NK-92 (cell line): ENCODE data around the gene ST7L.

Experiments
- DNase-seq: peaks from one replicate; lab custom pipeline; 2025; ENCODE audit not compliant: unreplicated experiment; lab: John Stamatoyannopoulos, UW

ST7L gene

GRCh38 chr1:112618114-112618720, 724 bp downstream of the ST7L start:
- no peak for DNase-seq

GRCh38 chr1:112614460-112615065, 4.4 kb downstream of the ST7L start:
- DNase-seq: no peak

GRCh38 chr1:112605633-112606327, 13.2 kb downstream of the ST7L start:
- no peak for DNase-seq

- no peak for DNase-seq
Measured at GRCh38 chr1:112603541-112603940, 15.4 kb downstream of the ST7L start.

GRCh38 chr1:112603012-112603411, 15.9 kb downstream of the ST7L start:
- DNase-seq: no peak

- DNase-seq: no peak
Measured at GRCh38 chr1:112599477-112599876, 19.5 kb downstream of the ST7L start.

- no peak for DNase-seq
Measured at GRCh38 chr1:112594208-112594876, 24.6 kb downstream of the ST7L start.

- no peak for DNase-seq
Measured at GRCh38 chr1:112589766-112590165, 29.2 kb downstream of the ST7L start.

GRCh38 chr1:112583366-112583765, 35.6 kb downstream of the ST7L start:
- no peak for DNase-seq

- no peak for DNase-seq
Measured at GRCh38 chr1:112581586-112582192, 37.3 kb downstream of the ST7L start.

GRCh38 chr1:112579801-112580510, 39.0 kb downstream of the ST7L start:
- DNase-seq: no peak

GRCh38 chr1:112576240-112576639, 42.7 kb downstream of the ST7L start:
- no peak for DNase-seq

- DNase-seq: no peak
Measured at GRCh38 chr1:112575154-112575804, 43.7 kb downstream of the ST7L start.

- no peak for DNase-seq
Measured at GRCh38 chr1:112565800-112566199, 53.1 kb downstream of the ST7L start.

GRCh38 chr1:112564081-112564480, 54.9 kb downstream of the ST7L start:
- DNase-seq: no peak

GRCh38 chr1:112563341-112563740, 55.6 kb downstream of the ST7L start:
- no peak for DNase-seq

- no peak for DNase-seq
Measured at GRCh38 chr1:112558634-112559033, 60.3 kb downstream of the ST7L start.

GRCh38 chr1:112557385-112557784, 61.6 kb downstream of the ST7L start:
- DNase-seq: no peak

GRCh38 chr1:112554411-112554810, 64.5 kb downstream of the ST7L start:
- no peak for DNase-seq

- DNase-seq: no peak
Measured at GRCh38 chr1:112549590-112549989, 69.4 kb downstream of the ST7L start.
